CD14-positive monocyte (primary cell): ENCODE data around the gene DNAH2. TPM values are rescaled to one million over a fixed set of nuclear protein-coding genes. Genes with fewer than 3 reads are reported as not detected.

Experiments
- DNase-seq, 3 donors: peaks; one replicate each; pipeline ENCODE4 v3.0.0-alpha.2; 2011 to 2022
- H2AFZ ChIP-seq: 2 replicates; pipeline ENCODE4 v1.6.0; 2012; ENCODE audit warnings: mild to moderate bottlenecking, low read depth, low read length, inconsistent platforms; ENCODE audit not compliant: insufficient read depth, poor library complexity, severe bottlenecking
- H3K27ac ChIP-seq, 2 donors: 1 replicate in 1 of 2; 2 replicates in 1 of 2; pipeline ENCODE4 v1.5.1; 2012 to 2013; ENCODE audit warnings: low read length in 2 of 2, control low read depth in 1 of 2, inconsistent platforms in 1 of 2, low read depth in 1 of 2, mild to moderate bottlenecking in 1 of 2
- H3K27me3 ChIP-seq, 2 donors: one replicate each; pipeline versions ENCODE4 v1.6.0 to v1.6.1; 2011 to 2013; ENCODE audit warnings: low read length in 2 of 2; ENCODE audit not compliant: control insufficient read depth in 2 of 2, insufficient read depth in 2 of 2
- H3K36me3 ChIP-seq, 2 donors: replicated peaks in 1 of 2; 1 replicate in 1 of 2; 2 replicates in 1 of 2; pipeline versions ENCODE4 v1.5.1 to v1.6.1; 2012 to 2013; ENCODE audit warnings: low read length in 2 of 2, control low read depth in 1 of 2, inconsistent platforms in 1 of 2, mild to moderate bottlenecking in 1 of 2; ENCODE audit not compliant: insufficient read depth in 2 of 2, control insufficient read depth in 1 of 2
- H3K4me1 ChIP-seq, 2 donors: 1 replicate in 1 of 2; 2 replicates in 1 of 2; pipeline versions ENCODE4 v1.5.1 to v1.6.1; 2012 to 2013; ENCODE audit warnings: low read length in 2 of 2, control low read depth in 1 of 2, inconsistent platforms in 1 of 2, mild to moderate bottlenecking in 1 of 2, moderate library complexity in 1 of 2; ENCODE audit not compliant: insufficient read depth in 2 of 2, control insufficient read depth in 1 of 2
- H3K4me2 ChIP-seq: replicated peaks from 2 replicates; pipeline ENCODE3; 2012; ENCODE audit warnings: low read length, moderate library complexity, mild to moderate bottlenecking; ENCODE audit not compliant: poor library complexity, severe bottlenecking; ENCODE audit errors: extremely low read depth
- H3K4me3 ChIP-seq, 3 experiments: fragments of 200-600 bp in 1 of 3; sonication (generic) in 1 of 3; replicated peaks in 1 of 3; 1 replicate in 2 of 3; 2 replicates in 1 of 3; pipeline ENCODE4 v1.5.1; 2011 to 2013; ENCODE audit warnings: low read length in 3 of 3, mild to moderate bottlenecking in 3 of 3, control low read depth in 2 of 3, low read depth in 2 of 3, inconsistent platforms in 1 of 3, moderate library complexity in 1 of 3
- H3K79me2 ChIP-seq: 2 replicates; pipeline ENCODE4 v1.6.0; 2012; ENCODE audit warnings: mild to moderate bottlenecking, control low read depth, inconsistent platforms, low read length, moderate library complexity; ENCODE audit not compliant: insufficient read depth
- H3K9ac ChIP-seq: 2 replicates; pipeline ENCODE4 v1.6.0; 2017; ENCODE audit warnings: low read length, mild to moderate bottlenecking; ENCODE audit not compliant: insufficient read depth, poor library complexity, severe bottlenecking
- H3K9me3 ChIP-seq, 2 donors: replicated peaks in 1 of 2; 1 replicate in 1 of 2; 2 replicates in 1 of 2; pipeline versions ENCODE4 v1.5.1 to v1.6.1; 2012 to 2013; ENCODE audit warnings: low read length in 2 of 2, control low read depth in 1 of 2; ENCODE audit not compliant: control insufficient read depth in 1 of 2, insufficient read depth in 1 of 2
- H4K20me1 ChIP-seq: 2 replicates; pipeline ENCODE4 v1.6.0; 2012; ENCODE audit warnings: mild to moderate bottlenecking, low read length, control low read depth, moderate library complexity; ENCODE audit not compliant: insufficient read depth
- H3K27ac Mint-ChIP-seq, 7 donors: one replicate each; pipeline ENCODE4 v1.8.0; 2020; ENCODE audit warnings: mild to moderate bottlenecking in 7 of 7, mixed read lengths in 7 of 7, moderate library complexity in 6 of 7, inconsistent platforms in 2 of 7
- H3K27me3 Mint-ChIP-seq, 3 donors: one replicate each; pipeline ENCODE4 v1.8.0; 2021 to 2022; ENCODE audit warnings: low read depth in 3 of 3, mild to moderate bottlenecking in 3 of 3, mixed read lengths in 3 of 3, moderate library complexity in 3 of 3, inconsistent platforms in 1 of 3
- H3K36me3 Mint-ChIP-seq, 2 donors: one replicate each; pipeline ENCODE4 v1.8.0; 2020; ENCODE audit warnings: mixed read lengths in 2 of 2, inconsistent platforms in 1 of 2, mild to moderate bottlenecking in 1 of 2
- H3K4me1 Mint-ChIP-seq: one replicate; pipeline ENCODE4 v1.8.0; 2020; ENCODE audit warnings: mild to moderate bottlenecking, mixed read lengths
- H3K4me3 Mint-ChIP-seq, 2 donors: one replicate each; pipeline ENCODE4 v1.8.0; 2020; ENCODE audit warnings: mild to moderate bottlenecking in 2 of 2, mixed read lengths in 2 of 2, moderate library complexity in 1 of 2
- H3K9me3 Mint-ChIP-seq, 7 donors: one replicate each; pipeline ENCODE4 v1.8.0; 2020 to 2022; ENCODE audit warnings: mixed read lengths in 7 of 7, mild to moderate bottlenecking in 6 of 7, moderate library complexity in 6 of 7, inconsistent platforms in 2 of 7
- WGBS: methylation state at CpG from one replicate; pipeline ENCODE4 v1.1.5; 2013; ENCODE audit warnings: missing lambda C conversion rate; ENCODE audit not compliant: insufficient coverage; 5-methylcytosine and 5-hydroxymethylcytosine counted together
- intact Hi-C, 2 donors: fragments of 100-400 bp; cut with micrococcal nuclease; formaldehyde crosslinking; loops; one replicate each; pipeline versions ENCODE4 v1.15.0 to v1.15.1; 2023
- polyA plus RNA-seq, 3 donors: library from polyadenylated mRNA; depleted of rRNA in 1 of 3; unstranded in 2 of 3; stranded (reverse) in 1 of 3; fragments of 300-500 nt in 2 of 3; fragments of >200 nt in 1 of 3; fragmentation: Illumina TruSeq in 2 of 3; gene quantifications; 1 replicate in 2 of 3; 2 replicates in 1 of 3; pipeline ENCODE4 v1.2.3, GENCODE V29; 2012 to 2021
- TF ChIP-seq, protein P1 (sequence below): fragments of 200-600 bp; IDR thresholded peaks from one replicate; pipeline ENCODE4 v1.8.0; 2022; ENCODE audit warnings: antibody characterized with exemption, mild to moderate bottlenecking

Gene DNAH2
- polyA plus RNA-seq, 3 donors, result 0.03 to 0.15 TPM; not detected in 1

DNA sequence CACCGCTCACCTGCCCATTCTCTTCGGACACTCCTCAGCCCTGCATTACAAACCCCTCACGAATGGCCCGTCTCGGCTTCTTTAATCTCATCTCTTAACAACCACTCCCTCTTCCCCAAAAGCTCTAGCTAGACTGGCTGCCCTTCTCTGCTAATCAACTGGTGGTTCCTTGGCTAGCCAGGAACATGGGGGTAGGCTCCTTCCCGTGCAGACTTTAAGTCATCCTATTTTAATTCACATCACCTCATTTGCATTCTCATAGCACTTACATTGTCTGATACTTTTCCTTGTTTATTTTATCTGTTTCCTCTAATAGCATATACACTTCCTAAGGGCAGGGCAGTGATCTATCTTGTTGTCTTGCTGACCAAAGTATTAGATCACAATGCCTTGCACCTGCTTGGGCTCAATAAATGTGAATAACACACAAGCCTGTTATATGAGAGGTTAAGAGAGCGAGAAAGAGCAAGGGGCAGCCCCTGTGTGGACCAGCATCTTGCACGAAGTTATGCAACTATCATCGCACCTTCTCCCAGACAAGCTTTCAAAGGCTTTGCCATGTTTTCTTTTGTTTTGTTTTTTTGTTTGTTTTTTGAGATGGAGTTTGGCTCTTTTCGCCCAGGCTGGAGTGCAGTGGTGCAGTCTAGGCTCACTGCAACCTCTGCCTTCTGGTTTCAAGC is 40.0 kb upstream of the DNAH2 start:
- no peak overlapping the region for H3K9ac ChIP-seq
- no peak overlapping the region for H2AFZ ChIP-seq
- TF ChIP-seq, protein P1, sequence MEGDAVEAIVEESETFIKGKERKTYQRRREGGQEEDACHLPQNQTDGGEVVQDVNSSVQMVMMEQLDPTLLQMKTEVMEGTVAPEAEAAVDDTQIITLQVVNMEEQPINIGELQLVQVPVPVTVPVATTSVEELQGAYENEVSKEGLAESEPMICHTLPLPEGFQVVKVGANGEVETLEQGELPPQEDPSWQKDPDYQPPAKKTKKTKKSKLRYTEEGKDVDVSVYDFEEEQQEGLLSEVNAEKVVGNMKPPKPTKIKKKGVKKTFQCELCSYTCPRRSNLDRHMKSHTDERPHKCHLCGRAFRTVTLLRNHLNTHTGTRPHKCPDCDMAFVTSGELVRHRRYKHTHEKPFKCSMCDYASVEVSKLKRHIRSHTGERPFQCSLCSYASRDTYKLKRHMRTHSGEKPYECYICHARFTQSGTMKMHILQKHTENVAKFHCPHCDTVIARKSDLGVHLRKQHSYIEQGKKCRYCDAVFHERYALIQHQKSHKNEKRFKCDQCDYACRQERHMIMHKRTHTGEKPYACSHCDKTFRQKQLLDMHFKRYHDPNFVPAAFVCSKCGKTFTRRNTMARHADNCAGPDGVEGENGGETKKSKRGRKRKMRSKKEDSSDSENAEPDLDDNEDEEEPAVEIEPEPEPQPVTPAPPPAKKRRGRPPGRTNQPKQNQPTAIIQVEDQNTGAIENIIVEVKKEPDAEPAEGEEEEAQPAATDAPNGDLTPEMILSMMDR, result no peak
- peaks cover 0 to 3% (median 0%) of the 10 kb centered on the region in 3 donors for H3K27me3 Mint-ChIP-seq
- no peak for DNase-seq
- H3K27me3 ChIP-seq, result no peaks in the 10 kb centered on the region
- H3K9me3 ChIP-seq, result peaks cover 10 to 16% of the 10 kb centered on the region in 2 donors
- H3K36me3 ChIP-seq, result peaks cover 31 to 44% of the 10 kb centered on the region in 2 donors
- H3K4me2 ChIP-seq, result no peak overlapping the region
- H4K20me1 ChIP-seq, result peaks cover 42% of the 10 kb centered on the region
- H3K4me3 ChIP-seq, result no peak overlapping the region
- peak overlapping the region in 2 of 7 donors; percentile 19 to 21 for H3K27ac Mint-ChIP-seq
- no peaks in the 10 kb centered on the region for H3K4me1 Mint-ChIP-seq
- no peaks in the 10 kb centered on the region for H3K4me1 ChIP-seq
- WGBS, result 98% methylated on average over 10 of the region's 10 CpGs
- H3K36me3 Mint-ChIP-seq, result peaks cover 41 to 55% of the 10 kb centered on the region in 2 donors
- H3K9me3 Mint-ChIP-seq, result peaks cover 9 to 23% (median 14%) of the 10 kb centered on the region in 7 donors
- intact Hi-C loops, result no loop called here
- peaks cover 28% of the 10 kb centered on the region for H3K79me2 ChIP-seq
- H3K27ac ChIP-seq, result no peak overlapping the region
- H3K4me3 Mint-ChIP-seq, result no peak overlapping the region

DNA sequence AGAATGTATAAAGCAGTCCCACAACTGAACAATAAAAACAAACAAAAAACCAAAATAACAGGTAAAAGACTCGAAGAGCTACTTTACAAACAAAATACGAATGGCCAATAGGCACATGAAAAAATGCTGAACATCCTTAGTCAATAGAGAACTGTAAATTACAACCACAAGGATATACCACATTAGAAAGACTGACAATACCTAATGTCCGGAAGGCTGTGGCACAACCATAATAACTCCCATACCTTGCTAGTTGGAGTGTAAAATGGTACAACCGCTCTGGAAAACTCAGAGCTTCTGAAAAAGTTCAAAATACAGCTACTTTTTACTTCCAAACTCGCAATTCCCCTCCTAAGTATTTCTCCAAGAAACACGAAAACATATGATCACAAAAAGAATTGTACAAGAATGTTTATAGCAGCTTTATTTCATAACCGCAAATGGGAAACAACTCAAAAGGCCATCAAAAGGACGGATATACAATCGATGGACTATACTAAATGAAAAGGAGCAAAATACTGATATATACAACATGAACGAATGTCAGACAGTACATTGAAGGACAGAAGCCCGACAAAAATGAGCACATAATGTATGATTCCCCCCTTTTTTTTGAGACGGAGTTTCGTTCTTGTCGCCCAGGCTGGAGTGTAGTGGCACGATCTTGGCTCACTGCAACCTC is 32.6 kb upstream of the DNAH2 start:
- Histone ChIP-seq H3K27ac (peak overlapping the region; percentile 100), H3K36me3 (no peaks in the 10 kb centered on the region), H3K4me1 (peaks cover 24 to 35% of the 10 kb centered on the region in 2 donors), H3K9ac (peak overlapping the region; percentile 99), H3K4me3 (peak overlapping the region in 2 of 3 experiments; percentile 85 to 99), H3K27me3 (no peaks in the 10 kb centered on the region), H3K4me2 (peak overlapping the region; percentile 77), H4K20me1 (peaks cover 24% of the 10 kb centered on the region), H3K9me3 (no peaks in the 10 kb centered on the region), H3K79me2 (peaks cover 70% of the 10 kb centered on the region), H2AFZ (no peak overlapping the region)
- H3K4me1 Mint-ChIP-seq, result peaks cover 32% of the 10 kb centered on the region
- DNase-seq, result no peak
- TF ChIP-seq, protein P1, result no peak
- intact Hi-C loops, result loop anchor here (5.0 to 10.0 kb wide), 6 partner anchors 58 to 380 kb away; partner anchors contain the start of genes SAT2 (in 2 of the 2), EIF5A (in 1 of the 2), FGF11 (in 1 of the 2) and TMEM102 (in 1 of the 2)
- peaks cover 0 to 2% (median 0%) of the 10 kb centered on the region in 7 donors for H3K9me3 Mint-ChIP-seq
- peak overlapping the region; percentile 96 to 100 for H3K4me3 Mint-ChIP-seq
- H3K27ac Mint-ChIP-seq, result peak overlapping the region; percentile 99 to 100 (median 100)
- 70% methylated on average over 2 of the region's 15 CpGs for WGBS
- H3K27me3 Mint-ChIP-seq, result no peaks in the 10 kb centered on the region
- H3K36me3 Mint-ChIP-seq, result peaks cover 7 to 15% of the 10 kb centered on the region in 2 donors
